ENCODE results near the gene FOXRED2. TPM values are rescaled to one million over a fixed set of nuclear protein-coding genes. Genes with fewer than 3 reads are reported as not detected.

FOXRED2 gene
- polyA plus RNA-seq, 1 of the 3 experiments (the other 2 are of a cell fraction): 7.9 TPM

- H3K9me2 ChIP-seq: no peaks in the 10 kb centered on the region
- H3K4me1 ChIP-seq (ENCODE audit: control insufficient read depth in 1 of 2, insufficient read depth in 2 of 2, low read depth in 1 of 2, low read length in 1 of 2): peaks cover 0 to 8% of the 10 kb centered on the region in 2 experiments; a peak in 1 of 4 replicates
- H3K27me3 ChIP-seq (ENCODE audit: insufficient read depth): no peaks in the 10 kb centered on the region
- POLR2A ChIA-PET: interaction anchor here (1.1 kb wide), 1 partner anchor 14 kb away, joined by 4 read pairs; no protein-coding TSS in a partner anchor
- H3K9ac ChIP-seq: no peak overlapping the region
- no peak overlapping the region for H2AFZ ChIP-seq (ENCODE audit: low read depth)
- no peak overlapping the region for H3K4me2 ChIP-seq
- CTCF ChIA-PET: interaction anchor here (5.9 kb wide), 1 partner anchor 155 kb away, joined by 26 read pairs; no protein-coding TSS in a partner anchor
- H3K27ac ChIP-seq (ENCODE audit: low read depth in 2 of 2, low read length in 1 of 2): no peak overlapping the region
- H3K79me2 ChIP-seq (ENCODE audit: insufficient read depth): no peaks in the 10 kb centered on the region; the same call in 1 of the 2 replicates
- DNase-seq: no peak
- TF ChIP-seq SIN3A (IDR thresholded peaks at IDR 0.05; ENCODE audit: borderline replicate concordance, low read depth, low read length): no peak
- no peak for TF ChIP-seq YY1 (IDR thresholded peaks at IDR 0.05; ENCODE audit: low read depth)
- TF ChIP-seq RXRA (IDR thresholded peaks at IDR 0.05; ENCODE audit: borderline replicate concordance, low read depth): no peak
- TF ChIP-seq RAD21 (IDR thresholded peaks at IDR 0.05; ENCODE audit: low read length): no peak
- TF ChIP-seq TEAD4 (IDR thresholded peaks at IDR 0.05; ENCODE audit: borderline replicate concordance, insufficient read depth): no peak
- no peak overlapping the region for H3K4me3 ChIP-seq (ENCODE audit: low read depth in 2 of 2, low read length in 1 of 2)
- H3K36me3 ChIP-seq (replicated peaks in 1 of 2; ENCODE audit: control insufficient read depth in 1 of 2, insufficient read depth in 2 of 2, low read length in 1 of 2): no peaks in the 10 kb centered on the region
- H3F3A ChIP-seq (replicated peaks; ENCODE audit: insufficient read depth): peaks cover 7% of the 10 kb centered on the region
- no peaks in the 10 kb centered on the region for H3K9me3 ChIP-seq
- H4K20me1 ChIP-seq (ENCODE audit: insufficient read depth): no peaks in the 10 kb centered on the region
- 93% methylated on average over 11 of the region's 12 CpGs for WGBS (ENCODE audit: low lambda C conversion rate)
Measured at GRCh38 chr22:36456464-36456845, 50.4 kb downstream of the FOXRED2 start.

GRCh38 chr22:36455571-36456463 is 51.0 kb downstream of the FOXRED2 start:
- no peaks in the 10 kb centered on the region for H3K36me3 ChIP-seq (replicated peaks in 1 of 2; ENCODE audit: control insufficient read depth in 1 of 2, insufficient read depth in 2 of 2, low read length in 1 of 2)
- H3K27me3 ChIP-seq (ENCODE audit: insufficient read depth): no peaks in the 10 kb centered on the region
- H3K9me2 ChIP-seq: no peaks in the 10 kb centered on the region
- ChIA-PET POLR2A (interaction anchor here (1.1 kb wide), 1 partner anchor 15 kb away, joined by 4 read pairs; no protein-coding TSS in a partner anchor), CTCF (interaction anchor here (0.6 to 5.9 kb wide), 5 partner anchors 15 to 169 kb away, joined by 3 to 26 read pairs (median 4); no protein-coding TSS in a partner anchor)
- peak overlapping the region; percentile 79 for H3K4me2 ChIP-seq
- no peaks in the 10 kb centered on the region for H3K79me2 ChIP-seq (ENCODE audit: insufficient read depth)
- TF ChIP-seq CHD2 (IDR thresholded peaks at IDR 0.05; ENCODE audit: low read length, partially characterized antibody) (no peak), SMC3 (IDR thresholded peaks at IDR 0.05; ENCODE audit: low read depth, low read length) (no peak)
- H3K9me3 ChIP-seq: no peaks in the 10 kb centered on the region
- H4K20me1 ChIP-seq (ENCODE audit: insufficient read depth): no peaks in the 10 kb centered on the region
- H3K4me3 ChIP-seq (ENCODE audit: low read depth in 2 of 2, low read length in 1 of 2): peak overlapping the region in 1 of 2 experiments; percentile 44; a peak in 2 of 4 replicates
- H3K4me1 ChIP-seq (ENCODE audit: control insufficient read depth in 1 of 2, insufficient read depth in 2 of 2, low read depth in 1 of 2, low read length in 1 of 2): peaks cover 0 to 8% of the 10 kb centered on the region in 2 experiments; a peak in 1 of 4 replicates
- no peak overlapping the region for H3K9ac ChIP-seq
- DNase-seq: no peak
- 81% methylated on average over 18 of the region's 21 CpGs for WGBS (ENCODE audit: low lambda C conversion rate)
- H2AFZ ChIP-seq (ENCODE audit: low read depth): peak overlapping the region; percentile 71; the same call in 1 of the 2 replicates
- peaks cover 7% of the 10 kb centered on the region for H3F3A ChIP-seq (replicated peaks; ENCODE audit: insufficient read depth)
- peak overlapping the region in 1 of 2 experiments; percentile 31; a peak in 1 of 4 replicates for H3K27ac ChIP-seq (ENCODE audit: low read depth in 2 of 2, low read length in 1 of 2)

GRCh38 chr22:36454916-36455570 is 51.8 kb downstream of the FOXRED2 start:
- Histone ChIP-seq H3K4me2 (peak overlapping the region; percentile 79), H3F3A (replicated peaks; ENCODE audit: insufficient read depth) (peaks cover 7% of the 10 kb centered on the region), H3K4me3 (ENCODE audit: low read depth in 2 of 2, low read length in 1 of 2) (peak overlapping the region; percentile 37 to 44; a peak in 3 of 4 replicates), H3K9me3 (no peaks in the 10 kb centered on the region), H3K36me3 (replicated peaks in 1 of 2; ENCODE audit: control insufficient read depth in 1 of 2, insufficient read depth in 2 of 2, low read length in 1 of 2) (no peaks in the 10 kb centered on the region), H3K4me1 (ENCODE audit: control insufficient read depth in 1 of 2, insufficient read depth in 2 of 2, low read depth in 1 of 2, low read length in 1 of 2) (peaks cover 0 to 8% of the 10 kb centered on the region in 2 experiments; a peak in 1 of 4 replicates), H3K9ac (peak overlapping the region; percentile 44; the same call in 1 of the 2 replicates), H2AFZ (ENCODE audit: low read depth) (peak overlapping the region; percentile 71), H3K27me3 (ENCODE audit: insufficient read depth) (no peaks in the 10 kb centered on the region), H4K20me1 (ENCODE audit: insufficient read depth) (no peaks in the 10 kb centered on the region), H3K79me2 (ENCODE audit: insufficient read depth) (no peaks in the 10 kb centered on the region), H3K27ac (ENCODE audit: low read depth in 2 of 2, low read length in 1 of 2) (peak overlapping the region in 1 of 2 experiments; percentile 39; a peak in 1 of 4 replicates), H3K9me2 (no peaks in the 10 kb centered on the region)
- CTCF ChIA-PET: interaction anchor here (0.6 to 5.9 kb wide), 5 partner anchors 14 to 169 kb away, joined by 3 to 26 read pairs (median 4); no protein-coding TSS in a partner anchor
- peak; percentile 96 for DNase-seq
- 66% methylated on average over 5 of the region's 61 CpGs for WGBS (ENCODE audit: low lambda C conversion rate)
- POLR2A ChIA-PET: interaction anchor here (1.1 kb wide), 1 partner anchor 16 kb away, joined by 4 read pairs; no protein-coding TSS in a partner anchor
- TF ChIP-seq ELF1 (IDR thresholded peaks at IDR 0.05): no peak
- 0 out of 2 replicates have a peak, but pooled peaks have one; percentile 13 for TF ChIP-seq REST (IDR thresholded peaks at IDR 0.05; ENCODE audit: low read depth, low read length)
- 0 out of 2 replicates have a peak, but pooled peaks have one; percentile 21 for TF ChIP-seq SMC3 (IDR thresholded peaks at IDR 0.05; ENCODE audit: low read depth, low read length)
- TF ChIP-seq MXI1 (IDR thresholded peaks at IDR 0.05; ENCODE audit: low read depth, low read length): 0 out of 2 replicates have a peak, but pooled peaks have one; percentile 33
- TF ChIP-seq EP300 (IDR thresholded peaks at IDR 0.05; ENCODE audit: borderline replicate concordance in 1 of 2, low read depth in 1 of 2, low read length in 1 of 2): no peak
- peak; percentile 57 for TF ChIP-seq NRF1 (IDR thresholded peaks at IDR 0.05; ENCODE audit: low read depth, low read length)

Measured in SK-N-SH (cell line).